Psoas muscle (tissue), 8 donors: ENCODE measurements around the gene NT5C1B. TPM values are rescaled to one million over a fixed set of nuclear protein-coding genes. Genes with fewer than 3 reads are reported as not detected.

ENCODE experiments used
- ATAC-seq, 4 donors: fragments of 200-7000 bp; cut with Tn5 transposase; one replicate each; pipeline ENCODE4 v1.9.1; 2020; ENCODE audit warnings: moderate library complexity in 3 of 4, mild to moderate bottlenecking in 2 of 4
- DNase-seq, 2 donors: peaks; one replicate each; pipeline ENCODE4 v3.0.0-alpha.2; 2020
- H3K27ac ChIP-seq: fragments of 200-600 bp; one replicate; pipeline ENCODE4 v1.8.0; 2022
- H3K27me3 ChIP-seq, 3 donors: fragments of 200-600 bp in 1 of 3; one replicate each; pipeline versions ENCODE4 v1.6.1 to v1.8.0; 2013 to 2022; ENCODE audit warnings: low read length in 2 of 3, mild to moderate bottlenecking in 2 of 3, moderate library complexity in 1 of 3; ENCODE audit not compliant: insufficient read depth in 3 of 3
- H3K36me3 ChIP-seq, 2 donors: fragments of 200-600 bp in 1 of 2; one replicate each; pipeline versions ENCODE4 v1.6.1 to v1.8.0; 2013 to 2022; ENCODE audit warnings: low read depth in 1 of 2, mild to moderate bottlenecking in 1 of 2, moderate library complexity in 1 of 2; ENCODE audit not compliant: insufficient read depth in 1 of 2
- H3K4me1 ChIP-seq: fragments of 200-600 bp; one replicate; pipeline ENCODE4 v1.8.0; 2022
- H3K4me3 ChIP-seq: fragments of 200-600 bp; one replicate; pipeline ENCODE4 v1.8.0; 2022; ENCODE audit warnings: mild to moderate bottlenecking
- H3K9me3 ChIP-seq: fragments of 200-600 bp; one replicate; pipeline ENCODE4 v1.8.0; 2022
- WGBS, 3 donors: extraction: QIAGEN DNeasy Blood & Tissue Kit; methylation state at CpG; one replicate each; pipeline versions ENCODE4 v1.1.6 to v1.1.7; 2013; 5-methylcytosine and 5-hydroxymethylcytosine counted together
- intact Hi-C, 2 donors: fragments of 100-400 bp; cut with DNase I; formaldehyde crosslinking; loops; one replicate each; pipeline versions ENCODE4 v1.11.0 to v1.14.2; 2022
- polyA plus RNA-seq, 3 donors: library from polyadenylated mRNA; stranded (reverse); fragments of 200-250 nt; gene quantifications; one replicate each; pipeline ENCODE4 v1.2.3, GENCODE V29; 2013
- total RNA-seq, 4 donors: library from RNA; stranded (reverse); fragmentation: NEBNext Ultra II Directional in 2 of 4; extraction: Animal tissue kit (Norgen Biotek cat#: 25700) in 2 of 4; gene quantifications; one replicate each; pipeline versions ENCODE4 v1.2.1 to v1.2.4, GENCODE V29; 2021 to 2023
- TF ChIP-seq, protein P1 (sequence below): fragments of 200-600 bp; IDR thresholded peaks from one replicate; pipeline ENCODE4 v1.8.0; 2022; ENCODE audit warnings: antibody characterized with exemption
- donor health status: healthy with polysubstance abuse.
- donor health status: DM: no; HTN: no; CAD: no; lungs with moderate emphysema.
- donor health status: Bipolar disorder and iron deficiency.
- donor health status: healthy.
- donor health status: DM: yes; HTN: yes; CAD: no.
- donor health status: DM: no; HTN: no; CAD: no.
- donor health status: DM: no; HTN: no; CAD: no.
- donor health status: DM: yes; HTN: yes; CAD: no.

NT5C1B gene
- total and polyA plus RNA-seq, 7 donors: not detected

DNA sequence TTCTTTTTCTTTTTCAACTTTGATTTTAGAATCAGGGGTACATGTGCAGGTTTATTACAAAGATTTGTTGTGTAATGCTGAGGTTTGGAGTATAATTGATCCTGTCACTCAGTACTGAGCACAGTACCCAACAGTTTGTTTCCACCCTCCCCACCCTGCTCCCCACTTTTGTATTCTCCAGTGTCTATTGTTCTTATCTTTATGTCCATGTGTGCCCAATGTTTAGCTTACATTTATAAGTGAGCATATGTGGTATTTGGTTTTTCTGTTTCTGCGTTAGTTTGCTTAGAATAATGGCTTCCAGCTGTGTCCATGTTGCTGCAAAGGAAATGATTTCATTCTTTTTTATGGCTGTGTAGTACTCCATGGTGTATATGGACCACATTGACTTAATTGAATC, 72.0 kb downstream of the NT5C1B start:
- TF ChIP-seq, protein P1, sequence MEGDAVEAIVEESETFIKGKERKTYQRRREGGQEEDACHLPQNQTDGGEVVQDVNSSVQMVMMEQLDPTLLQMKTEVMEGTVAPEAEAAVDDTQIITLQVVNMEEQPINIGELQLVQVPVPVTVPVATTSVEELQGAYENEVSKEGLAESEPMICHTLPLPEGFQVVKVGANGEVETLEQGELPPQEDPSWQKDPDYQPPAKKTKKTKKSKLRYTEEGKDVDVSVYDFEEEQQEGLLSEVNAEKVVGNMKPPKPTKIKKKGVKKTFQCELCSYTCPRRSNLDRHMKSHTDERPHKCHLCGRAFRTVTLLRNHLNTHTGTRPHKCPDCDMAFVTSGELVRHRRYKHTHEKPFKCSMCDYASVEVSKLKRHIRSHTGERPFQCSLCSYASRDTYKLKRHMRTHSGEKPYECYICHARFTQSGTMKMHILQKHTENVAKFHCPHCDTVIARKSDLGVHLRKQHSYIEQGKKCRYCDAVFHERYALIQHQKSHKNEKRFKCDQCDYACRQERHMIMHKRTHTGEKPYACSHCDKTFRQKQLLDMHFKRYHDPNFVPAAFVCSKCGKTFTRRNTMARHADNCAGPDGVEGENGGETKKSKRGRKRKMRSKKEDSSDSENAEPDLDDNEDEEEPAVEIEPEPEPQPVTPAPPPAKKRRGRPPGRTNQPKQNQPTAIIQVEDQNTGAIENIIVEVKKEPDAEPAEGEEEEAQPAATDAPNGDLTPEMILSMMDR: no peak
- H3K27ac ChIP-seq: no peak overlapping the region
- ATAC-seq (no peak), DNase-seq (no peak)
- no peaks in the 10 kb centered on the region for H3K27me3 ChIP-seq
- H3K4me3 ChIP-seq: no peak overlapping the region
- intact Hi-C loops: loop anchor here in 1 of 2 donors (5.0 kb wide), 1 partner anchor 1345 kb away; no protein-coding TSS in a partner anchor
- 85 to 93% (median 85%) methylated on average over 1 of the region's 1 CpG for whole genome bisulfite sequencing, 3 donors
- peaks cover 23% of the 10 kb centered on the region for H3K4me1 ChIP-seq
- H3K9me3 ChIP-seq: no peaks in the 10 kb centered on the region
- no peaks in the 10 kb centered on the region for H3K36me3 ChIP-seq

- Histone ChIP-seq H3K4me1 (peaks cover 23% of the 10 kb centered on the region), H3K27me3 (no peaks in the 10 kb centered on the region), H3K36me3 (no peaks in the 10 kb centered on the region), H3K27ac (no peak overlapping the region), H3K9me3 (no peaks in the 10 kb centered on the region), H3K4me3 (no peak overlapping the region)
- ATAC-seq (no peak), DNase-seq (no peak)
- TF ChIP-seq, protein P1: no peak
- intact Hi-C loops: loop anchor here in 1 of 2 donors (5.0 kb wide), 1 partner anchor 1346 kb away; no protein-coding TSS in a partner anchor
- whole genome bisulfite sequencing, 3 donors: 65 to 71% (median 68%) methylated on average over 11 of the region's 11 CpGs
Measured at GRCh38 chr2:18516112-18516511, 73.3 kb downstream of the NT5C1B start.

DNA sequence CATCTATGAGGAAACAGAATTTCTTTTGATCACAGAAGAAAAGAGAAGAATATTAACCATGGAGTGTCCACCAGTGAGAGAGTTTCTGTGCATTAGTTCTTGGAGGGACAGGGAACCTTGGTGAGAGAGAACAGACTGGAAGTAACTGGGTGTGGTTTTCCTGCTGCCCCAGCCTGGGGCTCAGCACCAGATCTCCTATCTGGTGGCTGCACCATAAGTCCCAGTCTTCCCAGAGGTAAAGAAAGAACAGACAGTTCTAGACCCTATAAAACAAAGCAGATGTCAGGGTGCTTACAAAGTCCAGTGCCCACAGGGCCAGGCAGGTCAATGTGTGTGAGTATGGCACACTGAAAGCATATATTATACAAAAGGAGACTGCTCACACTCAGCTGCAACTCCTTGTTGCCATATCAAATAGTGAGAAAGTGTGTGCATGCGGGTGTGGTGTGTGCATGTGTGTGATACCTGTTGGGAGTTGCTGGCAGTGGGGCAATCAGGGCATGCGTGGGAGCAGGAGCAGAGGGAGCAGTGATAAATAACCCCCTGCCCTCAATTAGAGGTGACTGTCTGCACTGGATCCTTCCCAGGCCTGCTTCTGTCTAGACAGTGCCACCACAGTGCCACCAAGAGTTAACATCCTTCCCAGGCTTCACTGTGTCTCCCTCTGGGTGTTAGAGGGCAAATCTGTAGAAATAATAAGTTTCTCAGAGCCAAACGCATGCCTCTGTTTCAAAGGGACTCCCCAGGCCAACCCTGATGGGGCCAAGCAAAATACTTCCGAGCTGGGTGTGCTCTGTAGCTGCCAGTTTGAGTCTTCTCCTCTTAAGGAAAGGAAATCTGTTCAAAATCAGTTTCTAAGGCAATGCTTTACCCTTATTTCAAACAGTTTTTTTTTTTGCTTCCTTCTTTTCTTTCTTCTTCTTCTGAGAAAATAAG, 74.6 kb downstream of the NT5C1B start:
- WGBS, 3 donors: 64 to 77% (median 65%) methylated on average over 4 of the region's 4 CpGs
- H3K9me3 ChIP-seq: no peaks in the 10 kb centered on the region
- intact Hi-C loops: loop anchor here in 1 of 2 donors (5.0 kb wide), 1 partner anchor 1348 kb away; no protein-coding TSS in a partner anchor
- H3K27me3 ChIP-seq: no peaks in the 10 kb centered on the region
- no peak overlapping the region for H3K4me3 ChIP-seq
- no peaks in the 10 kb centered on the region for H3K36me3 ChIP-seq
- peaks cover 14% of the 10 kb centered on the region for H3K4me1 ChIP-seq
- H3K27ac ChIP-seq: no peak overlapping the region
- ATAC-seq (no peak), DNase-seq (no peak)
- TF ChIP-seq, protein P1: no peak

Other genes with a start within 250 kb of the NT5C1B start
- 10 to 100 TPM; 25.2 to 35.0 (median 28.2) TPM for gene RDH14, start 28.9 kb downstream of the NT5C1B start, total RNA-seq
- gene RDH14, start 28.9 kb downstream of the NT5C1B start, polyA plus RNA-seq: 10 to 100 TPM; 23.9 to 42.6 (median 24.4) TPM